Uterus (tissue), 4 donors: ENCODE results near the gene PIAS2. TPM values are rescaled to one million over a fixed set of nuclear protein-coding genes. Genes with fewer than 3 reads are reported as not detected.

Experiments
- DNase-seq, 2 donors: peaks; one replicate each; pipeline ENCODE4 v3.0.0-alpha.2; 2019 to 2020
- H3K27ac ChIP-seq, 2 donors: fragments of 200-600 bp; sonication (generic); 1 replicate in 1 of 2; 2 replicates in 1 of 2; pipeline ENCODE4 v1.5.1; 2016 to 2018
- H3K27me3 ChIP-seq, 2 donors: fragments of 200-600 bp; sonication (generic); one replicate each; pipeline ENCODE4 v1.5.1; 2018 to 2019; ENCODE audit warnings: control low read depth in 1 of 2
- H3K36me3 ChIP-seq, 2 donors: fragments of 200-600 bp; sonication (generic); one replicate each; pipeline ENCODE4 v1.5.1; 2019; ENCODE audit warnings: control low read depth in 1 of 2
- H3K4me1 ChIP-seq, 2 donors: fragments of 200-600 bp; sonication (generic); one replicate each; pipeline ENCODE4 v1.5.1; 2018 to 2019; ENCODE audit warnings: control low read depth in 1 of 2
- H3K4me3 ChIP-seq, 2 donors: fragments of 200-600 bp; sonication (generic); 1 replicate in 1 of 2; 2 replicates in 1 of 2; pipeline ENCODE4 v1.5.1; 2018 to 2019; ENCODE audit warnings: mild to moderate bottlenecking in 1 of 2
- H3K9me3 ChIP-seq, 2 donors: fragments of 200-600 bp; sonication (generic); one replicate each; pipeline ENCODE4 v1.5.1; 2019; ENCODE audit warnings: control low read depth in 1 of 2
- CTCF ChIP-seq, 4 experiments: fragments of 200-600 bp in 2 of 4; fragments of 450-650 bp in 2 of 4; sonication (generic) in 2 of 4; IDR thresholded peaks; one replicate each; pipeline ENCODE4 v1.5.1; 2016 to 2019; ENCODE audit warnings: antibody characterized with exemption in 4 of 4, mild to moderate bottlenecking in 2 of 4, moderate library complexity in 1 of 4
- POLR2A ChIP-seq, 2 donors: fragments of 450-650 bp; IDR thresholded peaks; one replicate each; pipeline ENCODE4 v1.6.1; 2016; ENCODE audit warnings: antibody characterized with exemption in 2 of 2, mild to moderate bottlenecking in 1 of 2, moderate library complexity in 1 of 2
- intact Hi-C: fragments of 100-400 bp; cut with DNase I; formaldehyde crosslinking; loops from one replicate; pipeline ENCODE4 v1.15.1; 2023; ENCODE audit warnings: low total_unique reads
- total RNA-seq, 4 donors: library from RNA; depleted of rRNA in 3 of 4; stranded (reverse); fragments of >200 nt in 3 of 4; gene quantifications; one replicate each; pipeline versions ENCODE4 v1.1.0 to v1.2.4, GENCODE V29; 2014 to 2023
- donor health status: DM: yes; HTN: yes; CAD: no.

Gene PIAS2
- total RNA-seq, 4 donors from 2014 or later = 13.1 to 68.6 (median 34.8) TPM

DNA sequence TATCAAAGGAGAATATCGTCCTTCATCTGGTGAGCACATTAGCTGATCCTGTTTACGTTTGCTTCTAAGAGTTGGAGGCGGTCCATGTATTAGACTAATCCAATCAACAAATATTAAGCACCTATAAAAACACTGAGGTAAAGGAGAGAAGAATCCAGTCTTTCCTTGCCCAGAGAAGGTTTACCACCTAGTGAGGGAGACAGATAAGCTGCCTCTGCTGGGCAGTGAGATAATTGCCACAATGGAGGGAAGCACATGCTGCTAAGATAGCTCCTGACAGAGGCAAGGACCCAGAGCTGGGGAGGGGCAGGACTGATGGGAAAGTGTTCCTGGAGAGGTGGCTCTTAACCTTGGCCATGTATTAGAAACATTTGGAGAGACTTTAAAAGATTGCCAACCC is 123.7 kb downstream of the PIAS2 start:
- TF ChIP-seq CTCF (IDR thresholded peaks at IDR 0.05) (no peak), POLR2A (IDR thresholded peaks at IDR 0.05) (no peak)
- intact Hi-C loops = no loop called here
- Histone ChIP-seq H3K4me1 (no peaks in the 10 kb centered on the region), H3K36me3 (no peaks in the 10 kb centered on the region), H3K27me3 (no peaks in the 10 kb centered on the region), H3K9me3 (no peaks in the 10 kb centered on the region), H3K4me3 (no peak overlapping the region), H3K27ac (no peak overlapping the region)
- DNase-seq = no peak

GRCh38 chr18:46789088-46789487 is 128.2 kb downstream of the PIAS2 start:
- Histone ChIP-seq H3K27me3 (no peaks in the 10 kb centered on the region), H3K9me3 (no peaks in the 10 kb centered on the region), H3K36me3 (no peaks in the 10 kb centered on the region), H3K27ac (no peak overlapping the region), H3K4me3 (no peak overlapping the region), H3K4me1 (no peaks in the 10 kb centered on the region)
- no peak for DNase-seq
- TF ChIP-seq POLR2A (IDR thresholded peaks at IDR 0.05) (no peak), CTCF (IDR thresholded peaks at IDR 0.05) (no peak)
- intact Hi-C loops = no loop called here

- DNase-seq = no peak
- Histone ChIP-seq H3K4me3 (no peak overlapping the region), H3K9me3 (no peaks in the 10 kb centered on the region), H3K27ac (no peak overlapping the region), H3K4me1 (no peaks in the 10 kb centered on the region), H3K27me3 (no peaks in the 10 kb centered on the region), H3K36me3 (no peaks in the 10 kb centered on the region)
- TF ChIP-seq CTCF (IDR thresholded peaks at IDR 0.05) (no peak), POLR2A (IDR thresholded peaks at IDR 0.05) (no peak)
- intact Hi-C loops = no loop called here
Observed at GRCh38 chr18:46787674-46788073, 129.6 kb downstream of the PIAS2 start.

GRCh38 chr18:46772357-46772756 is 144.9 kb downstream of the PIAS2 start:
- H3K27ac ChIP-seq = no peak overlapping the region
- H3K36me3 ChIP-seq = no peaks in the 10 kb centered on the region
- no peak for DNase-seq
- H3K4me1 ChIP-seq = no peaks in the 10 kb centered on the region
- TF ChIP-seq POLR2A (IDR thresholded peaks at IDR 0.05) (no peak), CTCF (IDR thresholded peaks at IDR 0.05) (no peak)
- no peak overlapping the region for H3K4me3 ChIP-seq
- H3K27me3 ChIP-seq = no peaks in the 10 kb centered on the region
- intact Hi-C loops = no loop called here
- no peaks in the 10 kb centered on the region for H3K9me3 ChIP-seq

DNA sequence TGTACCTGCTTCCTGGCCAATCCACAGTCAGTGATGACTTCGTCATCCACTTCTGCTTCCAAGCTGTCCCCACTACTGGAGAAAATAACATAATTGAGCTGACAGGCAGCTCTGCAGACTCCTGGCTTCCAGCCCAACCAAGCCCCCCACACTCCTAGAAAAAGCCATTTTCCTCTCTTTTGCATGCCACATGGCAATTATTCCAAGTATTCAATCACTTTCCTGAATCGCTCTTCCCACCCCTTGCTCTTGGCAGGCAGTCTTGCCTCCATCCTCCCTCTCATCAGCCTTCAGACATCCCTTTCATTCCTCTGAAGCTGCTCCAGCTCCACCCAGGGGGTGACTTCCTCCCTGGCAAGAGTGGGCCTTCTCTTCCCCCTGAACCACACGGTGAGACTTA is 146.2 kb downstream of the PIAS2 start:
- intact Hi-C loops = no loop called here
- TF ChIP-seq POLR2A (IDR thresholded peaks at IDR 0.05) = no peak
- TF ChIP-seq CTCF (IDR thresholded peaks at IDR 0.05) = no peak
- Histone ChIP-seq H3K27me3 (no peaks in the 10 kb centered on the region), H3K4me3 (no peak overlapping the region), H3K27ac (no peak overlapping the region), H3K9me3 (no peaks in the 10 kb centered on the region), H3K36me3 (no peaks in the 10 kb centered on the region), H3K4me1 (no peaks in the 10 kb centered on the region)
- DNase-seq = no peak
